GM21367 (cell line): Measurements from ENCODE around the gene DYNLT5.
"Not testable (repeated sequence)": the region's sequence is repeated elsewhere in the genome, so short reads cannot be mapped to it uniquely, and the experiment has no call there.

ENCODE experiments used
- ATAC-seq: cut with Tn5 transposase; IDR thresholded peaks from one replicate; pipeline ENCODE4 v1.9.1; 2021; ENCODE audit not compliant: unreplicated experiment

The DYNLT5 gene

GRCh38 chr1:66752000-66752592 lies at the start of gene DYNLT5:
Gene DYNLT5 (plus strand): TSS chr1:66752459. CDS start chr1:66754659, 2,200 bp downstream.
- ATAC-seq: no peak

GRCh38 chr1:66704177-66704875 lies 47.9 kb upstream of the DYNLT5 start:
- ATAC-seq: no peak

- ATAC-seq: no peak
Observed at GRCh38 chr1:66705110-66705509, 47.1 kb upstream of the DYNLT5 start.

GRCh38 chr1:66711420-66711819 lies 40.8 kb upstream of the DYNLT5 start:
- no peak for ATAC-seq

GRCh38 chr1:66712839-66713238 lies 39.4 kb upstream of the DYNLT5 start:
- ATAC-seq: no peak

GRCh38 chr1:66723985-66724384 lies 28.3 kb upstream of the DYNLT5 start:
- no peak for ATAC-seq

GRCh38 chr1:66725885-66726665 lies 26.2 kb upstream of the DYNLT5 start:
- ATAC-seq: peak; percentile 76

- no peak for ATAC-seq
Observed at GRCh38 chr1:66728021-66728420, 24.2 kb upstream of the DYNLT5 start.

GRCh38 chr1:66728716-66729115 lies 23.5 kb upstream of the DYNLT5 start:
- ATAC-seq: not testable (repeated sequence)

GRCh38 chr1:66729119-66729518 lies 23.1 kb upstream of the DYNLT5 start:
- ATAC-seq: no peak

GRCh38 chr1:66729523-66729922 lies 22.7 kb upstream of the DYNLT5 start:
- ATAC-seq: no peak

- ATAC-seq: no peak
Observed at GRCh38 chr1:66730462-66730861, 21.8 kb upstream of the DYNLT5 start.

GRCh38 chr1:66731170-66731865 lies 20.9 kb upstream of the DYNLT5 start:
- ATAC-seq: peak; percentile 36

- ATAC-seq: peak; percentile 64
Observed at GRCh38 chr1:66732407-66733166, 19.7 kb upstream of the DYNLT5 start.

- peak; percentile 44 for ATAC-seq
Observed at GRCh38 chr1:66733348-66734017, 18.8 kb upstream of the DYNLT5 start.

GRCh38 chr1:66734531-66734930 lies 17.7 kb upstream of the DYNLT5 start:
- ATAC-seq: not testable (repeated sequence)

- ATAC-seq: no peak
Observed at GRCh38 chr1:66737836-66738235, 14.4 kb upstream of the DYNLT5 start.

- peak; percentile 75 for ATAC-seq
Observed at GRCh38 chr1:66739401-66740157, 12.7 kb upstream of the DYNLT5 start.

- no peak for ATAC-seq
Observed at GRCh38 chr1:66745451-66745850, 6.8 kb upstream of the DYNLT5 start.
